Endothelial cell of umbilical vein (primary cell): ENCODE results near the gene RSBN1. TPM values are rescaled to one million over a fixed set of nuclear protein-coding genes. Genes with fewer than 3 reads are reported as not detected.

Experiments
- BruUV-seq: library from RNA; stranded (reverse); fragments of 400-500 nt; replicated peaks from 2 replicates; lab custom pipeline; 2021; lab: Mats Ljungman, UMichigan
- CTCF ChIA-PET: fragments of 300-600, 350-600 bp; sonication (Branson Sonifier 250); formaldehyde crosslinking; loops from one replicate; lab custom pipeline; 2021; ENCODE audit warnings: antibody characterized with exemption, inconsistent platforms; lab: Charles Lee
- POLR2A ChIA-PET: fragments of 300-600, 350-600 bp; sonication (Branson Sonifier 250); formaldehyde crosslinking; loops from one replicate; lab custom pipeline; 2021; ENCODE audit warnings: antibody characterized with exemption, inconsistent platforms; lab: Charles Lee
- DNase-seq: peaks from one replicate; pipeline ENCODE4 v3.0.0-alpha.2; 2011; ENCODE audit warnings: low read depth, low spot score
- FAIRE-seq: peaks from 2 replicates; lab custom pipeline; 2011; peaks lifted over from hg19 to GRCh38; lab: Jason Lieb, UNC
- H2AFZ ChIP-seq: 2 replicates; pipeline ENCODE4 v1.6.0; 2012; ENCODE audit warnings: low read depth, low read length, control low read depth, inconsistent platforms
- H3K27ac ChIP-seq: 2 replicates; pipeline ENCODE4 v1.5.1; 2011; ENCODE audit warnings: low read depth, mild to moderate bottlenecking, control low read depth, low read length, moderate library complexity; ENCODE audit not compliant: insufficient read depth
- H3K27me3 ChIP-seq, 2 experiments: 2 replicates each; pipeline versions ENCODE4 v1.6.0 to v1.6.1; 2011; ENCODE audit warnings: low read length in 2 of 2, mixed read lengths in 1 of 2; ENCODE audit not compliant: control insufficient read depth in 2 of 2, insufficient read depth in 2 of 2
- H3K36me3 ChIP-seq, 2 experiments: 2 replicates in 1 of 2; 3 replicates in 1 of 2; pipeline ENCODE4 v1.5.1; 2011; ENCODE audit warnings: low read length in 2 of 2, mild to moderate bottlenecking in 1 of 2, moderate library complexity in 1 of 2; ENCODE audit not compliant: control insufficient read depth in 2 of 2, insufficient read depth in 2 of 2; ENCODE audit errors: extremely low read depth in 1 of 2
- H3K4me1 ChIP-seq: 3 replicates; pipeline ENCODE4 v1.5.1; 2011; ENCODE audit warnings: mild to moderate bottlenecking, low read length; ENCODE audit not compliant: control insufficient read depth, insufficient read depth; ENCODE audit errors: extremely low read depth
- H3K4me2 ChIP-seq: 2 replicates; pipeline ENCODE4 v1.6.1; 2011; ENCODE audit warnings: low read length, control low read depth, mixed read lengths; ENCODE audit not compliant: insufficient read depth
- H3K4me3 ChIP-seq, 3 experiments: fragments of 200-600 bp in 1 of 3; sonication (generic), shearing (Covaris generic) in 1 of 3; replicated peaks in 1 of 3; 2 replicates each; pipeline ENCODE4 v1.5.1; 2011 to 2016; ENCODE audit warnings: control low read depth in 3 of 3, low read length in 3 of 3, mild to moderate bottlenecking in 2 of 3, inconsistent platforms in 1 of 3, low read depth in 1 of 3, moderate library complexity in 1 of 3; ENCODE audit not compliant: insufficient read depth in 1 of 3
- H3K79me2 ChIP-seq: 2 replicates; pipeline ENCODE4 v1.6.0; 2012; ENCODE audit warnings: low read length, inconsistent platforms; ENCODE audit not compliant: control insufficient read depth, insufficient read depth
- H3K9ac ChIP-seq: replicated peaks from 2 replicates; pipeline ENCODE3; 2011; ENCODE audit warnings: low read length, control low read depth; ENCODE audit not compliant: insufficient read depth; ENCODE audit errors: extremely low read depth
- H3K9me1 ChIP-seq: replicated peaks from 3 replicates; pipeline ENCODE4 v1.6.0; 2011; ENCODE audit warnings: mild to moderate bottlenecking, low read length; ENCODE audit not compliant: control insufficient read depth, insufficient read depth; ENCODE audit errors: extremely low read depth
- H3K9me3 ChIP-seq: replicated peaks from 2 replicates; pipeline ENCODE4 v1.5.1; 2012; ENCODE audit warnings: low read length, inconsistent platforms; ENCODE audit not compliant: control insufficient read depth, insufficient read depth
- H4K20me1 ChIP-seq: replicated peaks from 2 replicates; pipeline ENCODE3; 2011; ENCODE audit warnings: mild to moderate bottlenecking, low read length; ENCODE audit not compliant: control insufficient read depth, insufficient read depth; ENCODE audit errors: extremely low read depth
- EZH2 ChIP-seq: IDR thresholded peaks from 2 replicates; pipeline ENCODE4 v1.6.1; 2012; ENCODE audit warnings: borderline replicate concordance, low read depth, mild to moderate bottlenecking, moderate library complexity, low read length, inconsistent platforms; ENCODE audit not compliant: severe bottlenecking
- FOS ChIP-seq: IDR thresholded peaks from 2 replicates; pipeline ENCODE4 v1.6.1; 2011; ENCODE audit warnings: mild to moderate bottlenecking, low read length, moderate library complexity, borderline replicate concordance; ENCODE audit not compliant: insufficient read depth
- GATA2 ChIP-seq: IDR thresholded peaks from 2 replicates; pipeline ENCODE4 v1.7.0; 2011; ENCODE audit warnings: low read depth, mild to moderate bottlenecking, moderate library complexity, mixed read lengths, low read length; ENCODE audit not compliant: insufficient read length, insufficient read depth
- JUN ChIP-seq: IDR thresholded peaks from 2 replicates; pipeline ENCODE4 v1.6.1; 2011; ENCODE audit warnings: borderline replicate concordance, low read depth; ENCODE audit not compliant: insufficient read length, insufficient read depth
- MAX ChIP-seq: IDR thresholded peaks from 2 replicates; pipeline ENCODE4 v1.6.1; 2011; ENCODE audit not compliant: insufficient read depth, insufficient read length
- MYC ChIP-seq: IDR thresholded peaks from one replicate; pipeline ENCODE4 v1.6.1; 2011; ENCODE audit warnings: mild to moderate bottlenecking, low read depth, low read length
- POLR2A ChIP-seq: IDR thresholded peaks from 2 replicates; pipeline ENCODE4 v1.6.1; 2012; ENCODE audit warnings: low read depth, mild to moderate bottlenecking, control low read depth, low read length
- POLR2AphosphoS5 ChIP-seq: IDR thresholded peaks from 2 replicates; pipeline ENCODE4 v1.6.1; 2012; ENCODE audit warnings: low read depth, mild to moderate bottlenecking, control low read depth, low read length, moderate library complexity; ENCODE audit not compliant: insufficient read depth
- dilution Hi-C: fragments of 300-500 bp; cut with MboI; formaldehyde crosslinking; loops from one replicate; pipeline ENCODE4 v1.15.0; 2019; ENCODE audit warnings: low sequenced_read_pairs; ENCODE audit not compliant: extremely low pct_ligation_motif_present
- intact Hi-C: fragments of 100-400 bp; cut with micrococcal nuclease; formaldehyde crosslinking; loops from one replicate; pipeline ENCODE4 v1.10.0; 2022
- polyA plus RNA-seq, 4 experiments: library from polyadenylated mRNA; depleted of rRNA in 3 of 4; stranded (reverse) in 3 of 4; unstranded in 1 of 4; fragments of >200 nt; gene quantifications; 2 replicates each; pipeline versions ENCODE4 v1.2.1 to v1.2.3, GENCODE V29; 2011 to 2012; ENCODE audit warnings: missing spikeins in 1 of 4
- total RNA-seq: library from RNA; stranded (reverse); gene quantifications from 2 replicates; pipeline ENCODE4 v1.2.3, GENCODE V29; 2021
- TF ChIP-seq, protein P1 (sequence below), 2 donors: IDR thresholded peaks; 1 replicate in 1 of 2; 2 replicates in 1 of 2; pipeline ENCODE4 v1.5.1; 2011; ENCODE audit warnings: low read length in 2 of 2, mild to moderate bottlenecking in 2 of 2, moderate library complexity in 2 of 2, control low read depth in 1 of 2, inconsistent platforms in 1 of 2, low read depth in 1 of 2; ENCODE audit not compliant: insufficient read depth in 1 of 2; ENCODE audit errors: extremely low read depth in 1 of 2

The RSBN1 gene
- total and polyA plus RNA-seq, 2 donors (not counting 3 experiments of a cell fraction or from before 2014, with no cell fraction given), result 4.0 to 13.4 TPM

DNA sequence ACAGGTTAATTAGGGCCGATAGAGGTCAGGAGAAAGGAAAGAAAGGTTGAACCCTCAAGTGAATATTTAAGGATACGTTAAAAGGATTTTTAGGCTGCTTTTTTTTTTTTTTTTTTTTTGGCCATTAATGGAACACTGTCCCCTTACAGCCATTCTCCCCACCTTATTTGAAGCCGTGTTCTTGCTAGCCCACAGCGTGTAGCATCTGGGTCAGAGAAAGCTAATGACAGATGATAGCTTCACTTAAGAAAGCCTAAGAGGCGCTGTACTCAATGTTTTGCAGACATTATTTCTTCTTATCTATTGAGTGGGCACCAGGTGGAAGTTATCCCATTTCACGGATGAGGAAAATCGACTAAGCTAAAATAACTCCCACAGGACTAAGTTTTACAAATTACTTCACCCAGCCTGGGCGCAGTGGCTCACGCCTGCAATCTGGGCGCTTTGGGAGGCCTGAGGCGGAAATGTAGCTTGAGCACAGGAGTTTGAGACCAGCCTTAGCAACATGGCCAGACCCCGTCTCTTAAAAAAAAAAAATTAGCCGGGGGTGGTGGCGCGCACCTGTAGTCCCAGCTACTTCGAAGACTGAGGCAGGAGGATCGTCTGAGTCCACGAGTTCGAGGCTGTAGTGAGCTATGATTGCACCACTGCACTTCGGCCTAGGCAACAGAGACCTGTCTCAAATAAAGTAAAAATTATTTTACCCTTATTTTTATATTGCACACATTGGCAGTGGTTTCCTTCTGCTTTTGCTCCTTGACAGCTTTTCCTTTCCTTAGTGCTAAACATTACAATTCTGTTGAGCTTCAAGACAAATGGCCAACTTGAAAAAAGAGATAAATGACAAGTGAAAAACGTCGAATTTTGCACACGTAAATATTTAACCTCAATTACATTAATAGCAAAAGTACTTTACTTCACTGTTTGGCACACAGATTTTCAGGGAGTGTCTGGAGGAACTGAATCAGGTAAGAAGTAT is 51.9 kb downstream of the RSBN1 start:
- Histone ChIP-seq H3K79me2 (peaks cover 32% of the 10 kb centered on the region), H4K20me1 (peaks cover 2% of the 10 kb centered on the region), H3K4me1 (peaks cover 22% of the 10 kb centered on the region), H3K27ac (peak overlapping the region; percentile 92), H3K4me2 (peak overlapping the region; percentile 100), H3K9me3 (no peaks in the 10 kb centered on the region), H3K9me1 (no peaks in the 10 kb centered on the region), H3K36me3 (no peaks in the 10 kb centered on the region), H3K9ac (peak overlapping the region; percentile 98), H2AFZ (peak overlapping the region; percentile 87), H3K4me3 (peak overlapping the region in 2 of 3 experiments; percentile 83 to 100), H3K27me3 (no peaks in the 10 kb centered on the region)
- DNase-seq, result no peak
- intact Hi-C loops, result no loop called here
- dilution Hi-C loops, result no loop called here
- ChIA-PET POLR2A (interaction anchor here (0.7 to 1.3 kb wide), 3 partner anchors 10 to 626 kb away, joined by 3 to 12 read pairs (median 3); partner anchors contain the start of gene RSBN1), CTCF (interaction anchor here (0.7 to 1.6 kb wide), 8 partner anchors 18 to 1427 kb away, joined by 3 to 6 read pairs (median 4); partner anchors contain the start of gene LRIG2)
- TF ChIP-seq POLR2A (no peak), MAX (no peak), EZH2 (no peak), POLR2AphosphoS5 (no peak), MYC (no peak), JUN (no peak), FOS (no peak), GATA2 (no peak)
- TF ChIP-seq, protein P1, sequence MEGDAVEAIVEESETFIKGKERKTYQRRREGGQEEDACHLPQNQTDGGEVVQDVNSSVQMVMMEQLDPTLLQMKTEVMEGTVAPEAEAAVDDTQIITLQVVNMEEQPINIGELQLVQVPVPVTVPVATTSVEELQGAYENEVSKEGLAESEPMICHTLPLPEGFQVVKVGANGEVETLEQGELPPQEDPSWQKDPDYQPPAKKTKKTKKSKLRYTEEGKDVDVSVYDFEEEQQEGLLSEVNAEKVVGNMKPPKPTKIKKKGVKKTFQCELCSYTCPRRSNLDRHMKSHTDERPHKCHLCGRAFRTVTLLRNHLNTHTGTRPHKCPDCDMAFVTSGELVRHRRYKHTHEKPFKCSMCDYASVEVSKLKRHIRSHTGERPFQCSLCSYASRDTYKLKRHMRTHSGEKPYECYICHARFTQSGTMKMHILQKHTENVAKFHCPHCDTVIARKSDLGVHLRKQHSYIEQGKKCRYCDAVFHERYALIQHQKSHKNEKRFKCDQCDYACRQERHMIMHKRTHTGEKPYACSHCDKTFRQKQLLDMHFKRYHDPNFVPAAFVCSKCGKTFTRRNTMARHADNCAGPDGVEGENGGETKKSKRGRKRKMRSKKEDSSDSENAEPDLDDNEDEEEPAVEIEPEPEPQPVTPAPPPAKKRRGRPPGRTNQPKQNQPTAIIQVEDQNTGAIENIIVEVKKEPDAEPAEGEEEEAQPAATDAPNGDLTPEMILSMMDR (IDR thresholded peaks at IDR 0.05; ENCODE audit: extremely low read depth in 1 of 2, insufficient read depth in 1 of 2, low read depth in 1 of 2, low read length in 2 of 2), result no peak
- no TSS peak for BruUV-seq
- FAIRE-seq, result no peak
